Loucy (cell line): ENCODE results near the gene ABHD5.

Experiments used
- H2AFZ ChIP-seq: fragments of 200-600 bp; sonication (generic); 2 replicates; pipeline ENCODE4 v1.6.0; 2016; ENCODE audit warnings: antibody characterized with exemption, mild to moderate bottlenecking, low read length, moderate library complexity
- H3F3A ChIP-seq: fragments of 200-600 bp; 2 replicates; pipeline ENCODE4 v1.6.0; 2016; ENCODE audit warnings: antibody characterized with exemption, low read depth, mild to moderate bottlenecking
- H3K27me3 ChIP-seq: fragments of 200-600 bp; sonication (generic); 2 replicates; pipeline ENCODE4 v1.6.1; 2014; ENCODE audit warnings: low read length, mild to moderate bottlenecking; ENCODE audit not compliant: insufficient read depth, poor library complexity, severe bottlenecking
- H3K36me3 ChIP-seq: fragments of 200-600 bp; sonication (generic); 2 replicates; pipeline ENCODE4 v1.6.1; 2016; ENCODE audit warnings: low read length; ENCODE audit not compliant: insufficient read depth
- H3K4me1 ChIP-seq: fragments of 200-600 bp; sonication (generic); 2 replicates; pipeline ENCODE4 v1.5.1; 2014; ENCODE audit warnings: low read length, mild to moderate bottlenecking; ENCODE audit not compliant: insufficient read depth, poor library complexity, severe bottlenecking
- H3K4me2 ChIP-seq: fragments of 200-600 bp; sonication (generic); 2 replicates; pipeline ENCODE4 v1.6.0; 2014; ENCODE audit warnings: antibody characterized with exemption, low read length, low read depth, mild to moderate bottlenecking; ENCODE audit not compliant: poor library complexity, severe bottlenecking
- H3K4me3 ChIP-seq: fragments of 200-600 bp; sonication (generic); 2 replicates; pipeline ENCODE4 v1.5.1; 2014; ENCODE audit warnings: low read length, mild to moderate bottlenecking, mixed read lengths; ENCODE audit not compliant: poor library complexity, severe bottlenecking
- H3K79me2 ChIP-seq: fragments of 200-600 bp; sonication (generic); 2 replicates; pipeline ENCODE4 v1.6.1; 2014; ENCODE audit warnings: low read length; ENCODE audit not compliant: insufficient read depth
- H3K9ac ChIP-seq: fragments of 200-600 bp; sonication (generic); 2 replicates; pipeline ENCODE4 v1.6.0; 2014; ENCODE audit warnings: mild to moderate bottlenecking, low read depth, low read length, moderate library complexity; ENCODE audit not compliant: poor library complexity, severe bottlenecking
- H3K9me2 ChIP-seq: fragments of 200-600 bp; sonication (generic); replicated peaks from 2 replicates; pipeline ENCODE4 v1.6.1; 2016; ENCODE audit warnings: low read depth, low read length, mixed read lengths
- H3K9me3 ChIP-seq: fragments of 200-600 bp; sonication (generic); 2 replicates; pipeline ENCODE4 v1.6.1; 2014; ENCODE audit warnings: mild to moderate bottlenecking, antibody characterized with exemption, low read length, low read depth; ENCODE audit not compliant: insufficient read depth
- H4K20me1 ChIP-seq: fragments of 200-600 bp; sonication (generic); 2 replicates; pipeline ENCODE4 v1.6.0; 2014; ENCODE audit warnings: antibody characterized with exemption, low read length, mild to moderate bottlenecking; ENCODE audit not compliant: insufficient read depth, poor library complexity, severe bottlenecking
- CTCF ChIP-seq: fragments of 200-600 bp; sonication (generic); conservative IDR thresholded peaks from 2 replicates; pipeline ENCODE4 v1.5.1; 2014; ENCODE audit warnings: mild to moderate bottlenecking, antibody characterized with exemption, low read length
- EZH2phosphoT487 ChIP-seq: fragments of 200-600 bp; IDR thresholded peaks from 2 replicates; pipeline ENCODE4 v1.6.1; 2018; ENCODE audit warnings: antibody characterized with exemption, mild to moderate bottlenecking, moderate library complexity, borderline replicate concordance

The ABHD5 gene

GRCh38 chr3:43727930-43728329 is 37.2 kb downstream of the ABHD5 start:
- Histone ChIP-seq H3K27me3 (no peaks in the 10 kb centered on the region), H3K9ac (no peak overlapping the region), H3K4me3 (no peak overlapping the region), H3K79me2 (no peaks in the 10 kb centered on the region), H2AFZ (no peak overlapping the region), H3K9me2 (no peaks in the 10 kb centered on the region), H3K4me2 (no peak overlapping the region), H4K20me1 (no peaks in the 10 kb centered on the region), H3K4me1 (no peaks in the 10 kb centered on the region), H3K36me3 (no peaks in the 10 kb centered on the region), H3K9me3 (no peaks in the 10 kb centered on the region), H3F3A (no peaks in the 10 kb centered on the region)
- TF ChIP-seq CTCF (no peak), EZH2phosphoT487 (no peak)

DNA sequence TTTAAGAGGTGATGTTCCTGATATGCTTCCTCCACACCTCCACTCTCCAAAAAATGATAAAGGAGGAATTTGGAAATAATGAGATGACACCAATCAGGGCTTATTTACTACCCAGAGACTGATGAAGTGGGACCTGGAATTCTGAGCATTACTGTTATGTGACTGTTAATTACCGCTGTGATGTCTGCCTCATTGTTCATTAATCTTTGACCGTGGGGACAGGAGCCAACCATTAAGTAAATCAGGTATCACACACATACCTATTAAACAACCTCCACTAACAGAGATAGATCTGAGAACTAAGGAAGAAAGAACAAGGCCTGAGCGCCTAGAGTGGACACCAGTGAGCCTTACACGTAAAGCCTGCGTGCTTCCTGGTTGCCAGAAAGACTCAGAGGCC is 37.7 kb downstream of the ABHD5 start:
- Histone ChIP-seq H4K20me1 (no peaks in the 10 kb centered on the region), H3K4me1 (no peaks in the 10 kb centered on the region), H3K36me3 (no peaks in the 10 kb centered on the region), H3K27me3 (no peaks in the 10 kb centered on the region), H3K9me2 (no peaks in the 10 kb centered on the region), H3K9me3 (no peaks in the 10 kb centered on the region), H3K9ac (no peak overlapping the region), H3F3A (no peaks in the 10 kb centered on the region), H3K79me2 (no peaks in the 10 kb centered on the region), H2AFZ (no peak overlapping the region), H3K4me2 (no peak overlapping the region), H3K4me3 (no peak overlapping the region)
- TF ChIP-seq CTCF = no peak
- no peak for TF ChIP-seq EZH2phosphoT487

DNA sequence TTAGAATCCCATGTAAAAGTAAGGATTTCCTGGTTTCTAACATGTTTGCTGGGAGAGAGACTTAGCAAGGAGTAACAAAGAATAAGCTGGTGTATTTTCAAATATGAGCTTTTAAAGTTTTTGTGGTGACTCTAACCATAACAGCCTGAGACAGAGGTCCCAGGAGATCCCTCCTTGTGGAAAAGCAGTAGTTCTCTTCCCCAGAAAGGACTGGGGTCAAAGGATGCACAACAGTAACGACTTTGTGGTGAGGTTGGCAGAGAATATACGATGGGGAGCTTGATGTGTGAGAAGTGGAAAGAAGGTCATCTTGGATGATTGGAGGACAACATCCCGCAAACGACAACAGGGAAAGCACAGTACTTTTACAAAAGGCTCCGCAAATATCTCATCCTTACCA is 38.2 kb downstream of the ABHD5 start:
- no peak overlapping the region for H3K9ac ChIP-seq
- no peak overlapping the region for H3K4me2 ChIP-seq
- H2AFZ ChIP-seq = no peak overlapping the region
- no peak overlapping the region for H3K4me3 ChIP-seq
- no peaks in the 10 kb centered on the region for H3K4me1 ChIP-seq
- no peaks in the 10 kb centered on the region for H3K36me3 ChIP-seq
- no peaks in the 10 kb centered on the region for H3K79me2 ChIP-seq
- TF ChIP-seq CTCF (no peak), EZH2phosphoT487 (no peak)
- no peaks in the 10 kb centered on the region for H3F3A ChIP-seq
- no peaks in the 10 kb centered on the region for H3K9me3 ChIP-seq
- no peaks in the 10 kb centered on the region for H4K20me1 ChIP-seq
- H3K9me2 ChIP-seq = no peaks in the 10 kb centered on the region
- no peaks in the 10 kb centered on the region for H3K27me3 ChIP-seq
